ENCODE results near the gene CBLB.

CBLB gene

DNA sequence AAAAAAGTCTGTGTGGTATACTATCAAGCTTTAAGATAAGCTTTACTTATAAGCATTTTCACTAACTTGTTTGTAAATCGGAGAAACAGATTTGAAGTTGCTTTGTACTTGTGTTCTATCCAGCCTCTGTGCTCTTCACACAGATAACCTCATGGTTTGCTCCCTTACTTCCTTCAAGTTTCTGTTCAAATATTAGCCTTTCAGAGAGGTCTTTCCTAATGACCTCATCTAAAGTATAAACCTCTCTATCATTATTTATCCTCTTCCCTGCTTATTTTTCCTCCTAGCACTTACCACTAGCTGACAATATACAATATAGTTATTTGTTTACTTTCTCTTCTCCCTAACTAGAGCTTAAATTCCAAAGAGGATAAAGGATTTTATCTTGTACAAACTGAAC is 180.0 kb downstream of the CBLB start:
- no peak for DNase-seq (ENCODE audit: low read depth)

DNA sequence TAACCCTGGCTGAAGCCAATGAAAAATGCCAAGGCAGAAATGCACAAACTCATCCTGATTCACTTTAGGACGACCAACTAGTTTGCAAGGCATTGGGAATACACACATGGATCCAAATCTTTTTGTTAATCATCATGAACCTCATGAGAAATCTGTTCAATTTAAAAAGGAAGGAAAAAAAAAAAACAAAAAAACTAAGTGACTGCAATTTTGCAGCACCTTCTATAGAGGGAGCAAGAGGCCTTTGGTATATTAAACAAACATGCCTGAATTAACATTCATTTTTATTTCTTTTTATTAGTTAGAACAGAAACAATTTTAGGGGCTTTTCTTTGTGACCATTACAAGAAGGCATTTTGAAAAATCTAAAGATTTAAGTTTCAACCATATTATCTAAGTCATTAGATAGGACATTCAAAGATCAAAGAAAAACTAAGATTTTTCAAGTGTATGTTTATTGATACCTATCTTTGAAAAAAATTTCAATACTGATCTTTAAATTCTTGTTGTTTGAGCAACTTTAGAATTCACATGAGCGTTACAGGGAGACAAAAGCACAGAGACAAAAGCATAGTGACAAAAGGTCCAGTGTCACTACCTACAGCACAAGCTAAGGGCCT is 182.4 kb downstream of the CBLB start:
- no peak for DNase-seq (ENCODE audit: low read depth)

DNA sequence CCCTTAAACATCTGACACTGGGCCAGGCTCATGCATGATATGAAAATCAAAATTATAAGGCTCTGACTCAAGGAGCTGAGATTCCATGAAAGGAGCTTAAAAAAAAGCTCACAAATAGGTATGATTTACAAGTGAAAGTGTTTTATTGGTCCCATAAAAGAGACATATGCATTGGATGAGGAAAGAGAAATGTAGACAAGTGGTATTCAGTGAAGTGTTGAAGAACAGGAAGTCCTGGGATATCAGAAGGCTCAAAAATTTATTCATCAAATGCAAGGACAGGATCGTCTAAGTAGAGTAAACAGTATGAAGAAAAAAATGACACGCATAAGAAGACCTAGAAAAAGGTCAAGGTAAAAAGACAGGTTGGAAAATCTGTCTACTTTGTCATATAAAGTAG is 188.9 kb downstream of the CBLB start:
- no peak for DNase-seq (ENCODE audit: low read depth)

DNA sequence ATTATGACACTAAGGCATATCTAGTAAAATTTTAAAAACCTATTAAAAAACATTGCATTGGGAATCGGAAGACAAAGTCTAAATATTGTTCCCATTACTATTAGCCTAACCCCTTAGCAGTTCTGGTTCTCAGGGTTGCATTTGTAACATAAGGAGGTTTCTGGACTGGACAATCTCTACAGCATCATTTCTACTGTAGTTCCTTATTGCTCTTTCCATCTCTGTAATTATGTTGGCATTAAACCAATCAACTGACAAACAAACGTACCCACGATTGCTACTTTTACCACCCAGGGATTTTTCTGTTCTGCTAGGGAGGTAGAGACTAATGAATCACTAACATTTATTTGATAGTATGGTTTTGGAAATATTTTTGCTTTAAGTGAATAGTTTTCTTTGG is 190.8 kb downstream of the CBLB start:
- DNase-seq (ENCODE audit: low read depth): no peak

DNA sequence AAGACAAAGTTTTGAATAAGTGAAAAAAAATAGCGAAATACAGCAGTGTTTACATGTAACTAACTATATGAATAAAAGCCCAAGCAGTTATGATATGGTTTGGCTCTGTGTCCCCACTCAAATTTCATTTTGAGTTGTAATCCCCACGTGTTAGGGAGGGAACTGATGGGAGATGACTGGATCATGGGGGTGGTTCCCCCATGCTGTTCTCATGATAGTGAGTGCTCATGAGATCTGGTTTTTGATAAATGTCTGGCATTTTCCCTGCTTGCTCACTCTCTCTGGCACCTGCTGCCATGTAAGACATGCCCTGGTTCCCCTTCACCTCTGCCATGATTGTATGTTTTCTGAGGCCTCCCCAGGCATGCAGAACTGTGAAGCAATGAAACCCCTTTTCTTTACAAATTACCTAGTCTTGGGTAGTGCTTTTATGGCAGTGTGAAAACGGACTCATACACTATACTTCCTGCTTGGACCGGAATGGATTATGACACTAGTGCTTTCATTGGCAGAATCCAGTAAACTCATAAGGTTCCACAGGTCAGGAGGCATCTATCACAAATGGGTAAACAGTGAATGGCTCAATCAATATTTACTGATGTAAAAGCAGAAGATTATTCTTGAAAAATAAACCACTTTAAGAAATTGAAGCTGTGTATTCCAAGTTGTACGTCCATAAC is 192.1 kb downstream of the CBLB start:
- no peak for DNase-seq (ENCODE audit: low read depth)

DNA sequence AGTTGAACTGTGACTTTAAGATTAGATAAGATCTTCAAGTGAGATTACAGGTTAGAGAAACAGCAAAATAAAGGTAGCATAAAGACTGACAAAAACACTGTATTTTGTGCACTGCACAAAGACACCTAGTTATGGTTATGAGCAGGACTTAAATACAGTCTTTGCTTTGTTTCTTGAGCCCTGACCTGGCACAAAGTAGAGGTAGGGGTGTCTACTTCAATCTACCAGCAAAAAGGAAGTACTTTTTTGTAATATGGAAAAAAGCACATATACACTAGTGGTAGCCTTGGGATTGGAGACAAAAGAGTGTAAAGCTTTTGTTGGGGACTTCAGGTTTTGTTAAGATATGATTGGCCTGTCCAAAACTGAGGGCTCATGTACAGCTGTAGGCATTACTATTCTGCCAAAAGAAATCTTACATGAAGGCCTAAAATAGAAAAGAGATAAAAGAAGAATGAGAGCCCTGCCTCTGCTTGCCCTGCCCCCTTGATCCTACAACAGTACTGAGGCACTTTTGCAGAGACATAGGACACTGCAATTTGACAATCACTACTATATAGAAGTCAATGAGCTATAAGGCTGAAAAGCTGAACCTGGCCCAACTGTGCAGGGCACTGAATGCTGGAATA is 194.3 kb downstream of the CBLB start:
- no peak for DNase-seq (ENCODE audit: low read depth)

DNA sequence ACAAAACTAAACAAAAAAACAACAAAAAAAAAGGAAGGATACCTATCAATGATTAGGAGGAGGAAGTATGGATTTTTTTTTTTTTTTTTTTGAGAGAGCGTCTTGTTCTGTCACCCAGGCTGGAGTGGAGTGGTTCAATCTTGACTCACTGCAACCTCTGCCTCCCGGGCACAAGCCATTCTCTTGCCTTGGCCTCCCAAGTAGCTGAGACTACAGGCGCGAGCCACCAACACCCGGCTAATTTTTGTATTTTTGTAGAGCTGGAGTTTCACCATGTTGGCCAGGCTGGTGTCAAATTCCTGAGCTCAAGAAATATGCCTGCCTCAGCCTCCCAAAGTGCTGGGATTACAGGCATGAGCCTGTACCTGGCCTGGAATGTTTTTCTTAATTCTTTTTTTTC is 195.8 kb downstream of the CBLB start:
- no peak for DNase-seq (ENCODE audit: low read depth)

DNA sequence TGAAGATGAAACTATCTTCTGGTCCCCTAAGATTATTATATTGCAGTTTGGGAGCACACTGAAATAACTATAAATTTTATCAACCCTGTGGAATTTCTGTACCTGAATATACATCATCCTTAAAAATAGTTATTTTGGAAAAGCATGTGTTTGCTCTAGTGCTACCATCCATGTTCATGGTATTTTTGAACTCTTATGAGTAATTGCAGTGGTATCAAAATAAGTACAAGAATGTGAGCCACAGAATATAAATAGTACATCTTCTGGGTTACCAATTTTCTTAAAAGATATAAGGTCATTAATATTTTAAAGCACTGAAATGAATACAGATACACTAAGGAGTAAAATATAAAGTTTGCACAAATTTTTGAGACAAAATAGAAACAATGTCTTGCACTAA is 206.5 kb downstream of the CBLB start:
- DNase-seq (ENCODE audit: low read depth): no peak

DNA sequence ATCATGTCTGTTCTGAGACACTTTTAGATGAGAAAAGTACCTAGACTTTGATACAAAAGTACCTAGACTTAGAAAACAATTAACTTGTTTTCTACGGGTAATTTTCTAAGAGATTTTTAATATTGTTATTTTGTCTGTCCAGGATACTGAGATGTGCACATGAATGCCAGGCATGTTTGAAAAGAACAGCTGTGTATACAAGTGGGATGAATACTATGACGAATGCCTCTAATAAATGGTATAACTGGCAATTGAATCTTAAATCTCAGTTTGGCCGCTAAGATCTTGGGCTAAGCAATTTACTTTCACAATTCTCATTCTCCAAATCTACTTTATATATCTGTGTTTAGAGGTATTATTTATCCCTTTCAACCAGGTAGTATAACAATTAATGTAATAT is 207.4 kb downstream of the CBLB start:
- DNase-seq (ENCODE audit: low read depth): no peak

DNA sequence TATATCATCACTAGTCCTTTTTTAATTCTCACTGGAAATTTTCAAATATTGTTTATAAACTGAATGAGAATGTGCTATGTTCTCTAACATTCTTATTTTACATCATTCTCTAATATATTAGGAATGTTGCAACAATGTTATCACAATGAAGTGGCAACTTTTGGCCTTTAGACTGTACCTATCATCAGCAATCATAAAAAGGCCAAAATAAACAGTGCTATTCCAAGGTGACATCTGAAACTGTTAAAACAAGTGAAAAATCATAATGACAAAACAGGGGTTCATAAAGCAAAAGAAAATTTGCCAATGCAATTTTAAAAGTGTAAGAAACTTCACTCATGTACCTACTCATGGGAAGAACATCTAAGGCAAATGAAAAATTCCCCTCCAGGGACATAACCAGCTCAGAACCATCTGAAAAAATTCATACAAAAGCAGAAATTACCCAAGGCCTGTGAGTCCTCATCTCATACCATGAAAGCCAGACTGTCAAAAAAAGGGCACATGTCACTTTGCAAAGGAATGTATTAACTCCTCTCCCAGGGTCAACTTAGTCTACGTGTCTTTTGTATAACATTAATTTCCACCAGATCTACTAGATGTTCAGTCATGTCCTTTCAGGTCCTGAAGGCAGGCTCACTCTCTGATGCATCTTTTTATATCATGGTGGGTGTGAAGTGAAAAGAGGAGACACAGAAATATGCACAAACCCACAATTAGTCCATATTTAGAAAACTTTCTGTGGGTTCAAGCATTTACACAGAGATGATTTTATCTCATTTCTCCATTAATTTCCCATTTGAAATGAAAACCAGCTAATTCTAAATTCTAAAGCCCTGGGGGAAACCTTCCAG is 211.9 kb downstream of the CBLB start:
- DNase-seq (ENCODE audit: low read depth): no peak

DNA sequence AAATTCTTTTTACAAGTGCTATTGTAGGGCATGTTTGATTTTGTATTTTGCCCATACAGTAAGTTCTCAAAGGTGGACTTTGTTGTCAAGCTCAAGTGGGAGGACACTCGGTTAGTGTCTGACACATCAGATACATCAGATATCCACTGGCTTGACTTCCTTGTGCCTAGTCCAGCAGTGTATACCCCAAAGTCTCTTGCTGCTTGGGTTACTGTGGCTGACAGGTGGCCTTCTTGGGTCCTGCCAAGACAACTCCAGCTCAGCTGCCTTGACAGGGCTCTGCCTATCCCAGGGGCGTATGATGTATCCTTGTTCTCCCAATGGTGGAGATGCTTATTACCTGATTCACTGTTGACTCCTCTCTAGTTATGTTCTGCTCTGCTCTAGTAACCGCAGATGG is 214.9 kb downstream of the CBLB start:
- no peak for DNase-seq (ENCODE audit: low read depth)

DNA sequence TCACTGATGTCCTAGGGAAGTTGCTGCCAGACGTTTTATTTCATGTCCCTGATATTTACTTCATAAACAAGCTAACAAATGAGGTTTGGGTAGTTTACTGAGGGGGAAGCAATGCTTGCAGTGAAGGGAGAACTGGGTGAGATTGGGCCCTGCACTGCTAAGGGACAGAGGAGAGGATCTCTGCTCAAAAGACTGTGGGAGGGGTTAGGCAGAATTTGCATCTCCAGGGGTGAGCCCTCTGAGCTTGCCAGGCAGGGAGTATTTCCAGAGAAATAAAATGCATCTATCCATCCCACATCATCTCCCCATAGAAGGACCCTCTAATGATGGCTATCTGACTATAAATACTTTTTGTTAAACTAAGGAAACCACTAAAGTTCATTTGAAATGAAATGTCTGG is 215.6 kb downstream of the CBLB start:
- DNase-seq (ENCODE audit: low read depth): no peak

DNA sequence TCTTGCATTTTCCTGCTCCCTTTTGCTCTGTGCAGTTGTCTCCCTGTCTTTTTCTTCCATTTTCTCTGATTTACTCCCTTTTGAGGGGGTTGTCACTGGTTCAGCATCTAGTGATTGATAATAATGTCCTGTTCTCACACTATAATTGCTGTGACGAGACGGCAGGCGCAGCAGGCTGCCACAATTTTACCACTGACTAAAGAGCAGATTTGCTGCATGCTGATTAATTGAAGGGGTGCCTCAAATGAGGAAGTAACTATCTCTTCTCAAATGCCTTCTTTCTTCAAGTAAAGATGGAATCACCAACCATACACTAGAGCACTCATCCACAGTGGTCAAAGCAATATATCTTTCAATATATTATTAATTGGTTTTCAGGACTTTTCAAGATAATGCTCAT is 219.3 kb downstream of the CBLB start:
- DNase-seq (ENCODE audit: low read depth): no peak

DNA sequence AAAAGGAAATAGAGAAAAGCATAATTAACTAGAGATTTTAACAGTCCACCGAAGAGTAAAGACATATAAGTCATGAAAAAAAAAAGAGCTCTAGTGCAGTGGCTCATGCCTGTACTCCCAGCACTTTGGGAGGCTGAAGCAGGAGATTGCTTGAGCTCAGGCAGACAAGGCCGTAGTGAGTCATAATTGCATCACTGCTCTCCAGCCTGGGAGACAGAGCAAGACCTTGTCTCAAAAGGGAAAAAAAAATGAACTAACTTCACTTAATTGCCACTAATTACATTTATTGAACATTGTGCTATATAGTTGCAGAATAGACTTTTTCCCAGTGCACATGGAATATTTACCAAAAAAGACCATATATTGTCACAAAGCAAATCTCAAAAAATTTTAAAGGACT is 221.8 kb downstream of the CBLB start:
- no peak for DNase-seq (ENCODE audit: low read depth)

DNA sequence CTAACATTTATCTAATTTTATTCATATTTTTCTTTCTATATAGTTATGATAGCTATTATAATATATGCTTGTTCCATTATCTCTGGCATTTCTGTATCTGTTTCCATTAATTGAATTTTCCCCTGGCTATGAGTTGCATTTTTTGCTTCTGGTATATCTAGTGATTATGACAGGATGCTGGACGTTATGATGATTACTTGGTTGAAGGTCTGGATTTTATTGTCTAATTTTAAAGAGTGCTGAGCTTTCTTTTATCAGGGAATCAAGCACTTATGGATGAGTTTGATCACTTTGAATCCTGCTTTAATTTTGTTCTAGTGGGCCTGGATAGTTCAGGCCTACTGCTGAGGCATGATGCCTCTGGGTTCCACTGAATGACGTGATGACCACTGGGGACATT is 229.7 kb downstream of the CBLB start:
- no peak for DNase-seq (ENCODE audit: low read depth)

DNA sequence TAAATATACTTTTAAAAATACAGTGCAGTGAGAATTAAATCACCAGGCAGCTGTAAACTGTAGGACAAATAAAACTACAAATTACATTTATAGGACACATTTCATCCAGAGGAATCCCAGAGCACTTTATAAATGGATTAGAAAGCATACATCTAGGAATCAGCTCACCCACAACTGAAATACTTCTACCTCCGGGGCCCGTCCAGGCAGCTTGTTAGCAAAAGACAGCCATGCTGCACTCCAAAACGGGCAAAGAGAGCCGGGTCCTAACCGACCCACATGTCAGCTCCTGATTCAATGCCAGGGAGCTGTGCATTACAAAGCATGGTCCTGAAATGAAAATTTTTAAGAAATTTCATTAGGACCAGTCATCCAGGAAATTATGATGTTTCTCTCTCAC is 234.1 kb downstream of the CBLB start:
- DNase-seq (ENCODE audit: low read depth): no peak

DNA sequence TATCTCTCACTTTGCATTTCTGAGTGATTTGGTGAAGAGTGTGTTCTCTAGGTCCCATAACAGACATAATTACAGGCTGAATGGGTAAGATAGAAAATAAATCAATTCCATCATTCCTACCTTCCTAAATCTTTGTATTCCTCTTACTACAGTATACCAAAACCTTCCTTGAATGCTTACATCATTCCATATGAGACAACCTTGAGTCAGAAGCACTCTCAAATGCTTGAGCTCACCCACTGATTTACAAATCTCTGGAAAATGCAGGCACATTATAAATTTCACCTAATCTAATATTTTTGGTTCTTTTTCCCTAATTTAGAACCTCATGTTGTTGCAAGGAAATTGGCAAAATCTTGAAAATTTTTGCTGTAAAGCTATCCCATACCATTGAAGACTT is 239.1 kb downstream of the CBLB start:
- no peak for DNase-seq (ENCODE audit: low read depth)

DNA sequence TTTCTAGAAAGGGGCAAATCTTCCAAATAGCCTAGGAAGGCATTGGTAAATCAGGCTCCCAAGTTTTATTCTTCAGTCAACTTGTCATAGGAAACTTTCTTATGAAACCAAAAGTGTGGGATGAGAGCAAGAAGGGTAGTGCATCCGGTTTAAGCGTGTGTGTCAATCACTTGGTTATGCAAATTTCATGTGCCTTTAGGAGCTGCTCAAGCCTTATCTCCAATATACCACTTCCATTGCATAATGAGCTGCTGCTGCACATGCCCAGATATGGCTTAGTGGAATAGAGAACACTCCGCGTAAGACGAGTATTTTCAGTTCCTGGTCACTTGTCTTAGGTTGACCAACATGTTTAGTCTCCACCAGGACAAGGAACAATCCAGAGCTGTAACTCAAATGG is 242.1 kb downstream of the CBLB start:
- no peak for DNase-seq (ENCODE audit: low read depth)

DNA sequence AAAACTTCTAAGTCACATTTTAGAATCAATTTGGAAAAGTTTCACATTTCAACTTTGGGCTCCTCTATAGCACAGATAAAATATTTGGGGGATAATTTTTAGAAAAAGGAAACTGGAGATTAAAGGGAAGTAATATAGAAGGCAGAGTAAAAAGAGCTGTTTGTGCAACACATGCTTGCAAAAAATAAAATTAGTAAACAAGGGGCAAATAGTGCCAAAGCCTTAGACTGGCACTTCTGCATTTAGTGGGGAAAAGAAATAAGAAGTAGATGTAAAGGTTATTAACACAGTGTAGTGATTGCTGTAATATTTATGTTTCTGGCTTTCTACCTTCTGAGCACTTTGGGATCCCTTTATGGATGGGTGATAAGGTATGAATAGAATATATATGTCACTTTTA is 246.6 kb downstream of the CBLB start:
- no peak for DNase-seq (ENCODE audit: low read depth)

DNA sequence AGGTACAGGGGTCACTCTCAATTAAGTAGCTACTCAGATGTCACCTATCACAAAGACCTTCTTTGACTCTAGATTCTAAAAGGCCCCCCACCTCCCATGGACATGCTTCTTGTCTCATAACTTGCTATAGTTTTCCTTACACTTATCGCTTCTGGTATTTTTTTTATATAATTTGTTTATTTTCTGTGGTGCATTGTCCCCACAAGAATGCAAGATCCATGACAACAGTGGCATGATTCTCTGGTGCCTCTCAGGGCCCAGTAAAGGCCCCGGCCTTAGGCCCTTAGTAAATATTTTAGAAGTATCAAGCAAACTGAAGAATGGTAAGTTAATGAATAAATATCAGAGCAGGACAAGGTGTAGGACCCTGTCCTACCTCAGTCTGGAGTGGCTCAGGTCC is 248.6 kb downstream of the CBLB start:
- no peak for DNase-seq (ENCODE audit: low read depth)

DNA sequence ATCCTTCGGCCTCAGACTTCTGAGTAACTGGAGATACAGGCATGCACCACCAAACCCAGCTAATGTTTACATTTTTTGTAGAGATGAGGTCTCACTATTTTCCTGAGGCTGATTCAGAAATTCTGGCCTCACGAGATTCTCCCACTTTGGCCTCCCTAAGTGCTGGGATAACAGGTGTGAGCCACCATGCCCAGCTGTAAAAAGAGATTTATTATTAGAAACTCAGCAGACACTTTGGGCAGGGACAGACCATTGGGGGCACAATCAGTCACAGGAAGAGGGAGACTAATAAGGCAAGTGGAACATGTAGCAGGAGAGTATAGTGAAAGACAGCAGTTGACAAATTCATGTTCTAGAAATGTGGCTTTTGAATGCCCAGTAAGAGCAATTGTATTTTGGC is 249.2 kb downstream of the CBLB start:
- no peak for DNase-seq (ENCODE audit: low read depth)

DNA sequence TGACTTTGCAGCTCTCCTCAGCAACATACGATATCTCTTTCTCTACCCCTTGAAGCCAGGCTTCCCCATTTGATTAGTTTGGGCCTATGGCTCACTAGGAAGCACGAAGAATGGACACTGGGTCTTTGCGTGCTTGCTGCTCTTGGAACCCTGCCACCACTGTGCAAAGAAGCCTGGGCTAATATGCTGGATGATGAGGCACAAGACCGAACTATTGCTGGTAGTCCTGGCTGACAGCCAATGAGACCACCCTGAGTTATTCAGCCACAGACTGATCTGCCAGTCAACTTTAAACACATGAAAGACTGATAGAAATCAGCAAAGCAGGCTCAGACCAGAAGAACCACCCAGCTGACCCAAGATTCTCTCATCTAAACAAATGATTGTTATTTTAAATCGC is 250.3 kb downstream of the CBLB start:
- no peak for DNase-seq (ENCODE audit: low read depth)
